H1 (cell line): ENCODE data around the gene POLD4.

Source experiments
- CEBPB ChIP-seq: IDR thresholded peaks from 2 replicates; pipeline ENCODE4 v1.6.1; 2012; ENCODE audit warnings: low read depth, low read length
- CTCF ChIP-seq, 3 experiments: IDR thresholded peaks; 1 replicate in 2 of 3; 2 replicates in 1 of 3; pipeline versions ENCODE4 v1.5.1 to v1.6.1; 2011; ENCODE audit warnings: low read length in 3 of 3, mild to moderate bottlenecking in 3 of 3, inconsistent platforms in 2 of 3, low read depth in 1 of 3, moderate library complexity in 1 of 3; ENCODE audit not compliant: insufficient read depth in 1 of 3; ENCODE audit errors: control extremely low read depth in 1 of 3
- GABPA ChIP-seq: IDR thresholded peaks from 2 replicates; pipeline ENCODE4 v1.6.1; 2011; ENCODE audit warnings: mild to moderate bottlenecking, low read length, moderate library complexity, borderline replicate concordance; ENCODE audit not compliant: insufficient read depth
- HDAC6 ChIP-seq: IDR thresholded peaks from one replicate; pipeline ENCODE4 v1.7.1; 2012; ENCODE audit warnings: low read depth, mild to moderate bottlenecking, inconsistent platforms, low read length, moderate library complexity
- JUND ChIP-seq: IDR thresholded peaks from 2 replicates; pipeline ENCODE4 v1.6.1; 2011; ENCODE audit warnings: mild to moderate bottlenecking, improper control_type of control experiment, low read length
- NRF1 ChIP-seq: IDR thresholded peaks from 2 replicates; pipeline ENCODE4 v1.6.1; 2011; ENCODE audit warnings: mild to moderate bottlenecking, low read depth, low read length, improper control_type of control experiment

GRCh38 chr11:67397986-67398660 is 44.8 kb upstream of the POLD4 start:
- TF ChIP-seq NRF1 (no peak), CTCF (IDR thresholded peaks at IDR 0.05; ENCODE audit: control extremely low read depth in 1 of 3, insufficient read depth in 1 of 3, low read depth in 1 of 3, low read length in 3 of 3) (no peak), HDAC6 (no peak), GABPA (no peak), JUND (no peak), CEBPB (no peak)
